Measurements from ENCODE around the gene METTL21C.

METTL21C gene

GRCh38 chr13:102657630-102658029, 37.2 kb downstream of the METTL21C start:
- no peak for DNase-seq

DNA sequence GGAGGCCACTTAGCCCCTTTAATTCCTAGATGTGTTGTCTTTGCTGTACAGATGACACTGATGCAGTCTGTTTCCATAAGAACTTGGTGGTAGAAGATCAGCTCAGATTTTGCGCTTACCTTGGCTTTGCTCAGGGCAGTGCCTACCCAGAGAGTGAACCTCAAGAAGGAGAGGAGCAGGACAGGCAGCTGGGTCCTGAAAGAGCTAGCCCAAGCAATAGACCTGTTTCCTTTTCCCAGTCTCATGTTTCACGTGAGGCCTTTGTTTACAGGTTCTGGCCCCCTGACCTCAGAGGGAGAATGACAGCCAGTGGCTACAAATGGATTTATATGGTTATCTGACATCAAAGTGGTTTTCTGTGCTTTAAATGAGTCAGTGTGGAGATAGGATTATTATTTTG, 40.1 kb downstream of the METTL21C start:
- no peak for DNase-seq

DNA sequence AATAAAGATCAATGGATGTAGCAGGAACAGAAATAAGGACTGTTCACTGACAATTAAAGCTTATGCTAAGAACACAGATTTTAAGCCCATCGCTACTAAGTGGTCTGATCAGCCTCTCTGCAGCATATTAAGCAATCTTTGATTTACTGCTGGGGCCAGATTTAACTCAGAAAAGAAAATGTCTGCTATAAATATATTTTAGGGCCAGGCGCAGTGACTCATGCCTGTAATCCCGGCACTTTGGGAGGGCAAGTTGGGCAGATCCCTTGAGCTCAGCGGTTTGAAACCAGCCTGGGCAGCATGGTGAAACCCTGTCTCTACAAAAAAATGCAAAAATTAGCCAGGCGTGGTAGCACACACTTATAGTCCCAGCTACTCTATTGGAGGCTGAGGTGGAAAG, 43.0 kb downstream of the METTL21C start:
- no peak for DNase-seq

GRCh38 chr13:102651392-102651791, 43.5 kb downstream of the METTL21C start:
- no peak for DNase-seq

GRCh38 chr13:102650444-102650843, 44.4 kb downstream of the METTL21C start:
- no peak for DNase-seq

GRCh38 chr13:102648046-102648445, 46.8 kb downstream of the METTL21C start:
- DNase-seq = no peak

DNA sequence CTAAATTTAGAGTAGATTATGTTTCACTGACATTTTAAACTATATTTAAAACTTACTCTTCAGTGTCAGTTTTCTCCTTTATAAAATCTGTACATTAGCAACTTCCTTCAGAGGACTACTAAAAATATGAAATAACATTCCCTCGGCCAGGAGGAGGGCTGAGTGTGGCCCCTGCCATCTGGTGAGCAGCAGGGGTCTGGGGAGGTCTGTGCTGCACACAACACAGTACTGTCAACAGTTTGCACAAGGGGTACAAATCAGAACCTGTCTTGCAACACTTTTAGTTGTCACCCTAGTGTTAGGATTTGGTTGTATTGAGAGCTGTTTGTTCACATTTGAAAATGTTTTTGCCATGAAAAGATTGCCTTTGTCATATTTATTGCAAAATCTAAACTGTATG, 49.1 kb downstream of the METTL21C start:
- DNase-seq = no peak

DNA sequence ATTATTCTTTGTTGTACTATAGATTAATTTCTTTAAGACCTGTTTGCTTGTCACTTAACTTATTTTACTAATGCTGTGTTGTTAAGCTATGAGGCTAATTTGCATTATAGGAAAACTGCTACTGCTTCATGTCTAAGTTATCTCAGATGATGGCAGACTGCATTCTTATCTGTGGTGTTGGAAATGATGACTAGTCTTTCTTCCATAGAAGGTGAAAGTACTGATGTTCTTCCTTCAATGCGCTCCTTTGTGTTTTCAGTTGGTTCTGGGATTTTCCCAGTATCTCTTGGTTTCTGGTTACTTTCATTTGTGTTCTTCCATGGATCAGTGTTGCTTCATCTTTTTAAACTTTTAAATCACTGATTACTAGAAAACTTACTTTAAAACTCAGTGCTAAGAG, 51.2 kb downstream of the METTL21C start:
- no peak for DNase-seq

DNA sequence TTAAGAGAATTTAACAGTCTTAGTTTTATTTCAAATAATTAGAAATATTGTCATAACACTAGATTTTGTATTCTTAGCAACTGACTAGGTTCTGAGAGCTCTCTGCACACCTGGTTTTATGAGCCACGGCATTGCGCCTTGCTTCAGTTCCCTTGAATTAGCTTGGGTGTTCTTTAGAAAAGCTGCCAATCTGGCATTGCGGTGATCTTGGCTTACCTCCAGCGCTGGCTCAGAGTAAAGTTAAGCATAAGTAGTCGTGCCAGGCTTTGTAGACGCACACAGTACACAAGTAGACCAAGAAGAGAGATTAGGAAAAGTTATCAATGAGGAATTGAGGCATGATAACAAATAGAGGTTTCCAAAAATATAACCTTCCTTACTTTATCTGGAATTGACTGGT, 52.4 kb downstream of the METTL21C start:
- DNase-seq = peak; percentile 24

DNA sequence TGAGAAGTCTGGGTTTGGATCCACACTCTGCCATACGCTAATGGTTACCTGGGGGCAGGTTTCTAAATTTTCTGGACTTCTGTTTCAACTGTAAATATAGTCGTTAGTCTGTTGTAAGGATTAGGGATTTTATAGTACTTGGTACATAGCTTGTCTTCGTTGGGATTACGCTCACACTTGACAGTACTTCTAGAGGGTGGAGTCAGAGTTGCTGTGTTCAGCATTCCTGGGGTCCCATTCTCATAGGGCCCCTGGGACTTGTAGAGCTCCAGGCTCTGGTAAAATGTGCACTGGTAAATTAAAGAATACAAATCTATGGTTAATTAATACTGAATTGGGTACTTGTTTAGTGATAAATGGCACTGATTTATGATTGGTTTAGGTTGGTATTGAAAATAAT, 52.8 kb downstream of the METTL21C start:
- DNase-seq = no peak

DNA sequence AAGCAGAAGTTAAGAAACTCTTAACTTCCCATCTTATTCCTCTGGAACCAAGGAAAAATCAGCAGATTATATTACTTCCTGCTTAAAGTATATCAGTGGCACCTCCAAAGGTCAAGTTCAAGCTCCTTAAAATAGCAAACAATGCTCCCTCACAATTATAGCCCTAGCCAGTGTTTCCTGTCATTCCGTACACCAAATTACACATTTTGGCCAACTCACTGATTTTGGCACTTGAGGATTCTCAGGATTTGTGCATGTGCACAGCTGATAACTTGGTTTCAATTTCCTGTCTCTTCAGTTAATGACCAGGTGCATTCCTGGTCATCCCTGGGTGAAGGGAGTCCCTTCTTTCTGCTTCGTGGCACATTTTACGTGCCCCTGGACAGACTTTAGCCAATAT, 56.1 kb downstream of the METTL21C start:
- no peak for DNase-seq

Data from NCI-H2081 treated with DMSO at 0.1 percent for 48 hours (cell line).